ENCODE data around the gene CSNK1G3. TPM values are rescaled to one million over a fixed set of nuclear protein-coding genes. Genes with fewer than 3 reads are reported as not detected.

CSNK1G3 gene
- total and polyA plus RNA-seq, 8 donors: 36.1 to 54.3 (median 46.7) TPM

DNA sequence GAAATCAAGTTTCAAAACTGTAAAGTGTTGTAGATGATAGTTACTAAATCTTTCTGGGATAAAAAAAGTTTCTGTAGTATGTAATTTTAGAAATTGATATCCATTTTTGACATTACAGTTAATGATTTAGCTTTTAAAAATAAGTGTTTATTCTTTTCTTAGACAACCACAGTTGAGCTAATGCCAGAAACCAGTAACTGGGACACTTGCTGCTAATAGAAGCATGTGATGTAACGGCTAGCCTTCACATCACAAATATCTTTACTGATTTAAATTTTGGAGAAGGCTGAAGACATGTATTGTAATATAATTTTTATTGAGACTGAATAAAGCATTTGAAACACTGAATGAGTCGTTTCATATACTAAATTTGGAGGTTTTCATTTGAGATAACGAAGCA is 18.8 kb downstream of the CSNK1G3 start:
- intact Hi-C loops (cut with DNase I): no loop called here
- ATAC-seq: no peak

DNA sequence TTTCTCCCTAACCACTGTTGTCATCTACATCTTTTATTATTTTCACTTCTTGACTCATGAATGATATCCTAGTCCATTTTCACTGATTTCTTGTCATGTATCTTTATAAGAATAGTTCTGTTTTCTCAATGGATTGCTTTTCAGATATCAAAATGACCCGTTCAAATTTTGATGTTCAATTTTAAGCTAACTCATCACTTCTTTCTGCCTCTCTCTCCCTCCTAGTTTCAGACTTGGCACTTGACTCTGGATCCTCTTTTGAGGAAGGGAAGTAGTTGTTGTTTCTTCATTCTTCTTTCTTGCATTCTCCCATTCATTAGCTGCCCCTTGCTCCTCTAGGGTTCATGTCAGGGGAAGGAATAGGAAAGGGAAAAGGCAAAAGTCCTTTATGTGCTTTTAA is 23.7 kb downstream of the CSNK1G3 start:
- DNase-seq (no peak), ATAC-seq (no peak)
- no peaks in the 10 kb centered on the region for H3K36me3 ChIP-seq
- TF ChIP-seq, protein P1, sequence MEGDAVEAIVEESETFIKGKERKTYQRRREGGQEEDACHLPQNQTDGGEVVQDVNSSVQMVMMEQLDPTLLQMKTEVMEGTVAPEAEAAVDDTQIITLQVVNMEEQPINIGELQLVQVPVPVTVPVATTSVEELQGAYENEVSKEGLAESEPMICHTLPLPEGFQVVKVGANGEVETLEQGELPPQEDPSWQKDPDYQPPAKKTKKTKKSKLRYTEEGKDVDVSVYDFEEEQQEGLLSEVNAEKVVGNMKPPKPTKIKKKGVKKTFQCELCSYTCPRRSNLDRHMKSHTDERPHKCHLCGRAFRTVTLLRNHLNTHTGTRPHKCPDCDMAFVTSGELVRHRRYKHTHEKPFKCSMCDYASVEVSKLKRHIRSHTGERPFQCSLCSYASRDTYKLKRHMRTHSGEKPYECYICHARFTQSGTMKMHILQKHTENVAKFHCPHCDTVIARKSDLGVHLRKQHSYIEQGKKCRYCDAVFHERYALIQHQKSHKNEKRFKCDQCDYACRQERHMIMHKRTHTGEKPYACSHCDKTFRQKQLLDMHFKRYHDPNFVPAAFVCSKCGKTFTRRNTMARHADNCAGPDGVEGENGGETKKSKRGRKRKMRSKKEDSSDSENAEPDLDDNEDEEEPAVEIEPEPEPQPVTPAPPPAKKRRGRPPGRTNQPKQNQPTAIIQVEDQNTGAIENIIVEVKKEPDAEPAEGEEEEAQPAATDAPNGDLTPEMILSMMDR (IDR thresholded peaks at IDR 0.05): no peak
- H3K27me3 ChIP-seq: no peaks in the 10 kb centered on the region
- no peak overlapping the region for H3K27ac ChIP-seq
- intact Hi-C loops (cut with DNase I): no loop called here
- no peaks in the 10 kb centered on the region for H3K4me1 ChIP-seq
- H3K9me3 ChIP-seq: no peaks in the 10 kb centered on the region
- H3K4me3 ChIP-seq: no peak overlapping the region

More for the DNA sequence above, 18.8 kb downstream of the CSNK1G3 start:
- H3K27ac ChIP-seq: no peak overlapping the region
- H3K36me3 ChIP-seq: no peaks in the 10 kb centered on the region
- DNase-seq: no peak
- peaks cover 9% of the 10 kb centered on the region in 2 donors for H3K4me1 ChIP-seq
- TF ChIP-seq, protein P1 (IDR thresholded peaks at IDR 0.05): no peak
- no peaks in the 10 kb centered on the region for H3K9me3 ChIP-seq
- H3K27me3 ChIP-seq: no peaks in the 10 kb centered on the region
- H3K4me3 ChIP-seq: no peak overlapping the region

DNA sequence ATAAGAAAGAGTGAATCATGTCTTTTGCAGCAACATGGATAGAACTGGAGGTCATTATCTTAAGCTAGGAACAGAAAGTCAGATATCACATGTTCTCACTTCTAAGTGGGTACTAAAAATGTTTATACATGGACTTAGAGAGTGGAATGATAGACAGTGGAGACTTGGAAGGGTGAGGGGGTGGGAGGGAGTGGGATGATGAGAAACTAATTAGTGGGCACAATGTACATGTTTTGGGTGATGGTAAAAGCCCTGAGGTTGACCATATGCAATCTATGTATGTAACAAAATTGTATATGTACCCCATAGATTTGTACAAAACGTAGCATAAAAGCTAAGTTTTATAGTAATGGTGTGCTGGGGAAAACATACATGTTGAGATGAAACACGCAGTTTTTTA is 25.3 kb downstream of the CSNK1G3 start:
- DNase-seq (no peak), ATAC-seq (no peak)
- H3K9me3 ChIP-seq: no peaks in the 10 kb centered on the region
- no peaks in the 10 kb centered on the region for H3K27me3 ChIP-seq
- TF ChIP-seq, protein P1 (IDR thresholded peaks at IDR 0.05): no peak
- H3K4me3 ChIP-seq: no peak overlapping the region
- H3K27ac ChIP-seq: no peak overlapping the region
- no peaks in the 10 kb centered on the region for H3K4me1 ChIP-seq
- intact Hi-C loops (cut with DNase I): no loop called here
- no peaks in the 10 kb centered on the region for H3K36me3 ChIP-seq

DNA sequence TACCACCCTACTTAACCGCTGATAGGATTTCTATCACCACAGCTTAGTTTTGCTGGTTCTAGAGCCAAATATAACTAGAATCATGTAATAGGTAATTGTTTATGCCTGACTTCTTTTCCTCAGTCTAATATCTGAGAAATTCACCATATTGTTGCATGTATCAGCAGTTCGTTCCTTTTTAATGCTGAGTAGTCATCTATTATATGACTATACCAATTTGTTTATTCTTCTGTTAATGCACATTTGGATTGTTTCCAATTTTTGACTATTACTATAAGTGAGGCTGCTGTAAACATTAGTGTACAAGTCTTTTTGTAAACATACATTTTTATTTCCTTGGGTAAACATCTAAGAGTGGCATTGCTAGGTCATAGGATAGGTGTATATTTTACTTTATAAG is 25.9 kb downstream of the CSNK1G3 start:
- no peak for DNase-seq
- no peaks in the 10 kb centered on the region for H3K27me3 ChIP-seq
- intact Hi-C loops (cut with DNase I): no loop called here
- H3K4me1 ChIP-seq: no peaks in the 10 kb centered on the region
- H3K36me3 ChIP-seq: no peaks in the 10 kb centered on the region
- H3K9me3 ChIP-seq: no peaks in the 10 kb centered on the region
- no peak overlapping the region for H3K27ac ChIP-seq
- ATAC-seq: no peak
- TF ChIP-seq, protein P1 (IDR thresholded peaks at IDR 0.05): no peak
- no peak overlapping the region for H3K4me3 ChIP-seq

DNA sequence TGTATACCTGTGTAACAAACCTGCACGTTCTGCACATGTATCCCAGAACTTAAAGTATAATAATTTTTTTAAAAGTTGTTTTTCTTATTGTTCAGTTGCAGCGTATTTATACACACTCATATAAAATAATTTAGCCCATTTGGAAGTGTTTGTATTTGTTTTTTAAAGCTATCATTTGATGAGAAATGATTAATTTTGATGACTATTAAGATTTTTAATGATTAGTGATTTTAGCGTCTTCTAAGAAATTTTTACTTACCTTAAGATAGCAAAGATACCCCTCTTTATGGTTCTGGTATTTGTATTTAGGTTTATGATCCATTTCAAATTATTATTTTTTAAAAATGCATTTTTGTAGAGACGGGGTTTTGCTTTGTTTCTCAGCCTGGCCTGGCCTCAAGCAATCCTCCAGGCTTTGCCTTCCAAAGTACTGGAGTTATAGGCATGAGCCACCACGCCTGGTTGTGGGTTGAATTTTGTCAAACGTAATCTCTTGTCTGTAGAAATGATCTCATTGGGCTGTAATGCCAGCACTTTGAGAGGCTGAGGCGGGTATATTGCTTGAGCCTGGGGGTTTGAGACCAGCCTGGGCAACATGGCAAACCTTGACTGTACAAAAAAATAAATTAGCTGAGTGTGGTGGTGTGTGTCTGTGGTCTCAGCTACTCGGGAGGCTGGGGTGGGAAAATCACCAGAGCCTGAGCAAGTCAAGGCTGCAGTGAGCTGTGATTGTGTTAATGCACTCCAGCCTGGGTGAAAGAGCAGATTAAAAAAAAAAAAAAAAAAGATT is 26.9 kb downstream of the CSNK1G3 start:
- Histone ChIP-seq H3K4me1 (no peaks in the 10 kb centered on the region), H3K27me3 (no peaks in the 10 kb centered on the region), H3K9me3 (no peaks in the 10 kb centered on the region), H3K36me3 (no peaks in the 10 kb centered on the region), H3K4me3 (no peak overlapping the region), H3K27ac (no peak overlapping the region)
- ATAC-seq: no peak
- TF ChIP-seq, protein P1 (IDR thresholded peaks at IDR 0.05): no peak
- intact Hi-C loops (cut with DNase I): no loop called here
- DNase-seq: no peak
